Heart left ventricle (tissue), 16 donors: ENCODE data around the gene GPR152. TPM values are rescaled to one million over a fixed set of nuclear protein-coding genes. Genes with fewer than 3 reads are reported as not detected.

Experiments
- ATAC-seq, 4 donors: fragments of 200-7000 bp; cut with Tn5 transposase; one replicate each; pipeline ENCODE4 v1.9.1; 2020 to 2022; ENCODE audit warnings: moderate library complexity in 4 of 4, mild to moderate bottlenecking in 3 of 4, moderate number of reproducible peaks in 1 of 4
- DNase-seq, 5 donors: peaks; one replicate each; pipeline ENCODE4 v3.0.0-alpha.2; 2020
- H3K27ac ChIP-seq, 12 donors: fragments of 200-600 bp; sonication (generic) in 4 of 12; one replicate each; pipeline versions ENCODE4 v1.5.0 to v1.8.0; 2016 to 2022; ENCODE audit warnings: mild to moderate bottlenecking in 2 of 12
- H3K27me3 ChIP-seq, 9 donors: fragments of 200-600 bp; sonication (generic) in 2 of 9; one replicate each; pipeline versions ENCODE4 v1.5.1 to v1.8.0; 2016 to 2022; ENCODE audit warnings: mild to moderate bottlenecking in 3 of 9
- H3K36me3 ChIP-seq, 9 donors: fragments of 200-600 bp; sonication (generic) in 2 of 9; one replicate each; pipeline versions ENCODE4 v1.5.0 to v1.8.0; 2018 to 2022; ENCODE audit warnings: mild to moderate bottlenecking in 2 of 9
- H3K4me1 ChIP-seq, 12 donors: fragments of 200-600 bp; sonication (generic) in 4 of 12; one replicate each; pipeline versions ENCODE4 v1.5.0 to v1.8.0; 2016 to 2022; ENCODE audit warnings: mild to moderate bottlenecking in 3 of 12
- H3K4me3 ChIP-seq, 12 donors: fragments of 200-600 bp; sonication (generic) in 4 of 12; one replicate each; pipeline versions ENCODE4 v1.5.0 to v1.8.0; 2017 to 2022; ENCODE audit warnings: mild to moderate bottlenecking in 9 of 12, moderate library complexity in 4 of 12
- H3K9me3 ChIP-seq, 12 donors: fragments of 200-600 bp; sonication (generic) in 4 of 12; one replicate each; pipeline versions ENCODE4 v1.5.0 to v1.8.0; 2016 to 2022; ENCODE audit warnings: mild to moderate bottlenecking in 1 of 12
- CTCF ChIP-seq, 12 donors: fragments of 200-600 bp; sonication (generic) in 4 of 12; IDR thresholded peaks; one replicate each; pipeline versions ENCODE4 v1.5.0 to v1.8.0; 2018 to 2022; ENCODE audit warnings: antibody characterized with exemption in 12 of 12, mild to moderate bottlenecking in 5 of 12
- POLR2A ChIP-seq, 2 donors: fragments of 450-650 bp; IDR thresholded peaks; one replicate each; pipeline ENCODE4 v1.6.1; 2017; ENCODE audit warnings: antibody characterized with exemption in 2 of 2, mild to moderate bottlenecking in 2 of 2, moderate library complexity in 2 of 2
- WGBS, 4 donors: extraction: QIAGEN DNeasy Blood & Tissue Kit in 2 of 4; methylation state at CpG; one replicate each; pipeline versions ENCODE4 v1.1.5 to v1.1.7; 2013 to 2018; 5-methylcytosine and 5-hydroxymethylcytosine counted together
- intact Hi-C, 10 donors: fragments of 100-400 bp; cut with DNase I; formaldehyde crosslinking; loops; one replicate each; pipeline versions ENCODE4 v1.11.1 to v1.14.2; 2022
- polyA plus RNA-seq, 2 donors: library from polyadenylated mRNA; stranded (reverse); fragments of 200-250 nt; gene quantifications; one replicate each; pipeline ENCODE4 v1.2.3, GENCODE V29; 2013
- total RNA-seq, 9 donors: library from RNA; depleted of rRNA in 2 of 9; stranded (reverse); fragments of >200 nt in 2 of 9; fragmentation: NEBNext Ultra II Directional in 3 of 9; extraction: Animal tissue kit (Norgen Biotek cat#: 25700) in 3 of 9; gene quantifications; one replicate each; pipeline versions ENCODE4 v1.1.0 to v1.2.4, GENCODE V29; 2016 to 2023
- donor health status: ischemic (EF 13 %, LVEDD 7.1; RV severe dilation, severe dysfunction).
- donor health status: healthy with polysubstance abuse.
- donor health status: DM: no; HTN: yes; CAD: no.
- donor health status: DM: no; HTN: no; CAD: no.
- donor health status: ischemic (EF 25% LVEDD 6.9; RV normal size, moderate dysfunction).
- donor health status: ischemic (EF 25% LVEDD 5.7; RV mildly dilated, moderate dysfunction).
- donor health status: healthy.
- donor health status: DM: yes; HTN: yes; CAD: no.
- donor health status: ischemic (EF 35%, LVEDD 5.7; RV mildly dilated, moderate dysfunction).
- donor health status: nonischemic (EF 11% LVEDD 7.7; RV severe dilation, severe dysfunction).
- donor health status: DM: yes; HTN: yes; CAD: no.
- donor health status: PGD.
- donor health status: ischemic (EF 29% LVEDD 5.4; RV normal size, mild dysfunction).
- donor health status: nonischemic (EF 23%, LVEDD 6.1; RV moderate dilation, normal function).

The GPR152 gene
- total and polyA plus RNA-seq, 11 donors, result not detected

- peaks cover 0 to 37% (median 21%) of the 10 kb centered on the region in 12 donors for H3K4me1 ChIP-seq
- 82 to 96% (median 94%) methylated on average over 7 to 13 of the region's 13 CpGs for WGBS, 4 donors
- no peak overlapping the region for H3K27ac ChIP-seq
- intact Hi-C loops, result loop anchor here in 1 of 10 donors (5.0 kb wide), 1 partner anchor 79 kb away; no protein-coding TSS in a partner anchor
- H3K27me3 ChIP-seq, result no peaks in the 10 kb centered on the region
- DNase-seq, result no peak
- H3K36me3 ChIP-seq, result no peaks in the 10 kb centered on the region
- no peaks in the 10 kb centered on the region for H3K9me3 ChIP-seq
- TF ChIP-seq POLR2A (IDR thresholded peaks at IDR 0.05) (no peak), CTCF (IDR thresholded peaks at IDR 0.05) (no peak)
- no peak overlapping the region for H3K4me3 ChIP-seq
- ATAC-seq, result no peak
Observed at GRCh38 chr11:67423466-67423865, 29.1 kb downstream of the GPR152 start.

GRCh38 chr11:67422891-67423290, 29.6 kb downstream of the GPR152 start:
- ATAC-seq, result no peak
- no peak overlapping the region for H3K27ac ChIP-seq

GRCh38 chr11:67421430-67422031, 31.0 kb downstream of the GPR152 start:
- Histone ChIP-seq H3K4me3 (peak overlapping the region in 9 of 12 donors; percentile 43 to 89 (median 67)), H3K27me3 (no peaks in the 10 kb centered on the region), H3K36me3 (no peaks in the 10 kb centered on the region), H3K9me3 (no peaks in the 10 kb centered on the region), H3K27ac (peak overlapping the region in 9 of 12 donors; percentile 46 to 96 (median 92)), H3K4me1 (peaks cover 3 to 49% (median 32%) of the 10 kb centered on the region in 12 donors)
- ATAC-seq (no peak), DNase-seq (no peak)
- TF ChIP-seq CTCF (IDR thresholded peaks at IDR 0.05) (no peak), POLR2A (IDR thresholded peaks at IDR 0.05) (no peak)
- 75 to 78% (median 77%) methylated on average over 22 of the region's 22 CpGs for WGBS, 4 donors
- intact Hi-C loops, result loop anchor here in 3 of 10 donors (2.0 to 5.0 kb wide), 3 partner anchors 19 to 87 kb away; partner anchors contain the start of gene CDK2AP2 (in 1 of the 3)

More at GRCh38 chr11:67422891-67423290, 29.6 kb downstream of the GPR152 start:
- peaks cover 0 to 43% (median 25%) of the 10 kb centered on the region in 12 donors for H3K4me1 ChIP-seq
- no peaks in the 10 kb centered on the region for H3K27me3 ChIP-seq
- no peak for TF ChIP-seq POLR2A (IDR thresholded peaks at IDR 0.05)
- no peak for TF ChIP-seq CTCF (IDR thresholded peaks at IDR 0.05)
- H3K9me3 ChIP-seq, result no peaks in the 10 kb centered on the region
- no peak overlapping the region for H3K4me3 ChIP-seq
- no peak for DNase-seq
- intact Hi-C loops, result loop anchor here in 1 of 10 donors (5.0 kb wide), 1 partner anchor 79 kb away; no protein-coding TSS in a partner anchor
- 71 to 78% (median 75%) methylated on average over 6 of the region's 6 CpGs for WGBS, 4 donors
- H3K36me3 ChIP-seq, result no peaks in the 10 kb centered on the region

GRCh38 chr11:67420646-67421429, 31.7 kb downstream of the GPR152 start:
- intact Hi-C loops, result loop anchor here in 3 of 10 donors (2.0 to 5.0 kb wide), 3 partner anchors 18 to 88 kb away; partner anchors contain the start of gene CDK2AP2 (in 1 of the 3)
- DNase-seq (peak; percentile 96 to 99 (median 97)), ATAC-seq (peak; percentile 91 to 93 (median 92))
- WGBS, 4 donors, result 0 to 1% (median 1%) methylated on average over 40 to 97 of the region's 97 CpGs
- peak overlapping the region; percentile 79 to 97 (median 92) for H3K27ac ChIP-seq
- H3K36me3 ChIP-seq, result no peaks in the 10 kb centered on the region
- peak overlapping the region; percentile 32 to 89 (median 64) for H3K4me3 ChIP-seq
- H3K4me1 ChIP-seq, result peaks cover 3 to 56% (median 37%) of the 10 kb centered on the region in 12 donors
- no peak for TF ChIP-seq CTCF (IDR thresholded peaks at IDR 0.05)
- TF ChIP-seq POLR2A (IDR thresholded peaks at IDR 0.05), result peak in 1 of 2 donors; percentile 81
- no peaks in the 10 kb centered on the region for H3K9me3 ChIP-seq
- H3K27me3 ChIP-seq, result peaks cover 0 to 1% (median 0%) of the 10 kb centered on the region in 9 donors
